ENCODE data around the gene UBR7. TPM values are rescaled to one million over a fixed set of nuclear protein-coding genes. Genes with fewer than 3 reads are reported as not detected.

Gene UBR7
- total RNA-seq, 1 donor from 2014 or later: 7.8 TPM

- H3K4me1 Mint-ChIP-seq (ENCODE audit: low read depth, unreplicated experiment): peaks cover 3% of the 10 kb centered on the region
- H3K9me3 ChIP-seq (ENCODE audit: insufficient read depth, low read depth, low read length): no peaks in the 10 kb centered on the region
- no peak overlapping the region for H3K27ac ChIP-seq (ENCODE audit: low read depth, low read length)
- no peaks in the 10 kb centered on the region for H3K9me3 Mint-ChIP-seq (ENCODE audit: unreplicated experiment)
- no peak overlapping the region for H3K4me2 ChIP-seq (ENCODE audit: low read length)
- H2AFZ ChIP-seq (ENCODE audit: low read depth, low read length): no peak overlapping the region
- no peak overlapping the region for H3K9ac ChIP-seq (ENCODE audit: low read length)
- H3K27ac Mint-ChIP-seq (ENCODE audit: unreplicated experiment): no peak overlapping the region
- H3K36me3 Mint-ChIP-seq (ENCODE audit: low read depth, unreplicated experiment): peaks cover 5% of the 10 kb centered on the region
- no peaks in the 10 kb centered on the region for H3K79me2 ChIP-seq (ENCODE audit: insufficient read depth, low read length)
- TF ChIP-seq CTCF (IDR thresholded peaks at IDR 0.05; ENCODE audit: insufficient read depth, low read depth, low read length) (no peak), EZH2 (IDR thresholded peaks at IDR 0.05; ENCODE audit: insufficient read depth, low read length) (no peak)
- no peak overlapping the region for H3K4me3 Mint-ChIP-seq (ENCODE audit: unreplicated experiment)
- H4K20me1 ChIP-seq (ENCODE audit: insufficient read depth, low read length): no peaks in the 10 kb centered on the region
- FAIRE-seq: no peak
- peaks cover 11% of the 10 kb centered on the region for H3K36me3 ChIP-seq (ENCODE audit: insufficient read depth, low read length)
- no peak overlapping the region for H3K4me3 ChIP-seq (ENCODE audit: insufficient read depth, low read depth, low read length)
- H3K27me3 Mint-ChIP-seq (ENCODE audit: low read depth, unreplicated experiment): no peaks in the 10 kb centered on the region
- H3K4me1 ChIP-seq (ENCODE audit: insufficient read depth, low read length): no peaks in the 10 kb centered on the region
- no peak for DNase-seq (ENCODE audit: low read depth)
- H3K27me3 ChIP-seq (ENCODE audit: insufficient read depth, low read length): no peaks in the 10 kb centered on the region
These were observed 16.5 kb downstream of the UBR7 start for GRCh38 chr14:93223565-93223964.

DNA sequence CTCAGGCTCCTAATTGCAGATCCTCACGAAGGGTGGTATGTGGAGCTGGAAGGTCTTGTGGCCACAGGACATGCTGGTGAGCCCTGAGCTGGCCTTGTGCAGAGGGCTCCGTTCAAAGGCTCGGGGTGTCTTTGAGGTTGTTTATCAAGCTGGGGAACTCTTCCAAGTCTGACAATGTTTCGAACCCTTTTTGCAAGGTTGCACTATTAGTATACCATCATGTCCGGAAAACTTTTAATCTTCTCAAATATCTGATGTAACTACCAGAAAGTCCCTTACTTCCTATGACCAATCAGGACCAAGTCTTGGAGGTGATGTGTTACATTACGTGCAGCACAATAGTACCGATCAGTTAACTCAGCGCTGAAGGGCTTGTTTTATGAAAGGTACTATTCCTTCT lies 21.5 kb downstream of the UBR7 start:
- no peak for DNase-seq (ENCODE audit: low read depth)
- H3K4me2 ChIP-seq (ENCODE audit: low read length): no peak overlapping the region
- Mint-ChIP-seq H3K4me3 (ENCODE audit: unreplicated experiment) (no peak overlapping the region), H3K27ac (ENCODE audit: unreplicated experiment) (no peak overlapping the region), H3K27me3 (ENCODE audit: low read depth, unreplicated experiment) (no peaks in the 10 kb centered on the region), H3K36me3 (ENCODE audit: low read depth, unreplicated experiment) (peaks cover 9% of the 10 kb centered on the region), H3K9me3 (ENCODE audit: unreplicated experiment) (peaks cover 5% of the 10 kb centered on the region), H3K4me1 (ENCODE audit: low read depth, unreplicated experiment) (peaks cover 3% of the 10 kb centered on the region)
- H3K36me3 ChIP-seq (ENCODE audit: insufficient read depth, low read length): peaks cover 6% of the 10 kb centered on the region
- H3K27ac ChIP-seq (ENCODE audit: low read depth, low read length): no peak overlapping the region
- no peaks in the 10 kb centered on the region for H3K27me3 ChIP-seq (ENCODE audit: insufficient read depth, low read length)
- no peak for TF ChIP-seq EZH2 (IDR thresholded peaks at IDR 0.05; ENCODE audit: insufficient read depth, low read length)
- TF ChIP-seq CTCF (IDR thresholded peaks at IDR 0.05; ENCODE audit: insufficient read depth, low read depth, low read length): no peak
- H4K20me1 ChIP-seq (ENCODE audit: insufficient read depth, low read length): no peaks in the 10 kb centered on the region
- no peak overlapping the region for H2AFZ ChIP-seq (ENCODE audit: low read depth, low read length)
- no peak overlapping the region for H3K9ac ChIP-seq (ENCODE audit: low read length)
- no peaks in the 10 kb centered on the region for H3K9me3 ChIP-seq (ENCODE audit: insufficient read depth, low read depth, low read length)
- FAIRE-seq: no peak
- no peak overlapping the region for H3K4me3 ChIP-seq (ENCODE audit: insufficient read depth, low read depth, low read length)
- peaks cover 3% of the 10 kb centered on the region for H3K4me1 ChIP-seq (ENCODE audit: insufficient read depth, low read length)
- no peaks in the 10 kb centered on the region for H3K79me2 ChIP-seq (ENCODE audit: insufficient read depth, low read length)

- Mint-ChIP-seq H3K9me3 (ENCODE audit: unreplicated experiment) (peaks cover 5% of the 10 kb centered on the region), H3K27ac (ENCODE audit: unreplicated experiment) (no peak overlapping the region), H3K36me3 (ENCODE audit: low read depth, unreplicated experiment) (peaks cover 13% of the 10 kb centered on the region), H3K27me3 (ENCODE audit: low read depth, unreplicated experiment) (no peaks in the 10 kb centered on the region), H3K4me3 (ENCODE audit: unreplicated experiment) (no peak overlapping the region), H3K4me1 (ENCODE audit: low read depth, unreplicated experiment) (peaks cover 9% of the 10 kb centered on the region)
- Histone ChIP-seq H4K20me1 (ENCODE audit: insufficient read depth, low read length) (no peaks in the 10 kb centered on the region), H3K9me3 (ENCODE audit: insufficient read depth, low read depth, low read length) (no peaks in the 10 kb centered on the region), H3K9ac (ENCODE audit: low read length) (peak overlapping the region; percentile 81), H3K4me3 (ENCODE audit: insufficient read depth, low read depth, low read length) (no peak overlapping the region), H3K4me2 (ENCODE audit: low read length) (peak overlapping the region; percentile 97), H3K79me2 (ENCODE audit: insufficient read depth, low read length) (no peaks in the 10 kb centered on the region), H3K27ac (ENCODE audit: low read depth, low read length) (no peak overlapping the region), H2AFZ (ENCODE audit: low read depth, low read length) (peak overlapping the region; percentile 88), H3K36me3 (ENCODE audit: insufficient read depth, low read length) (peaks cover 4% of the 10 kb centered on the region), H3K4me1 (ENCODE audit: insufficient read depth, low read length) (peaks cover 15% of the 10 kb centered on the region), H3K27me3 (ENCODE audit: insufficient read depth, low read length) (no peaks in the 10 kb centered on the region)
- TF ChIP-seq EZH2 (IDR thresholded peaks at IDR 0.05; ENCODE audit: insufficient read depth, low read length) (no peak), CTCF (IDR thresholded peaks at IDR 0.05; ENCODE audit: insufficient read depth, low read depth, low read length) (no peak)
- FAIRE-seq (no peak), DNase-seq (ENCODE audit: low read depth) (no peak)
These were observed 23.5 kb downstream of the UBR7 start for GRCh38 chr14:93230539-93230938.
